Uterus (tissue), 2 donors: ENCODE measurements around the gene IRF4.

Experiments used
- POLR2A ChIP-seq, 2 donors: fragments of 450-650 bp; IDR thresholded peaks; one replicate each; pipeline ENCODE4 v1.6.1; 2016; ENCODE audit warnings: antibody characterized with exemption in 2 of 2, mild to moderate bottlenecking in 1 of 2, moderate library complexity in 1 of 2
- TF ChIP-seq, protein P1 (sequence below), 4 experiments: fragments of 200-600 bp in 2 of 4; fragments of 450-650 bp in 2 of 4; sonication (generic) in 2 of 4; IDR thresholded peaks; one replicate each; pipeline ENCODE4 v1.5.1; 2016 to 2019; ENCODE audit warnings: antibody characterized with exemption in 4 of 4, mild to moderate bottlenecking in 2 of 4, moderate library complexity in 1 of 4

DNA sequence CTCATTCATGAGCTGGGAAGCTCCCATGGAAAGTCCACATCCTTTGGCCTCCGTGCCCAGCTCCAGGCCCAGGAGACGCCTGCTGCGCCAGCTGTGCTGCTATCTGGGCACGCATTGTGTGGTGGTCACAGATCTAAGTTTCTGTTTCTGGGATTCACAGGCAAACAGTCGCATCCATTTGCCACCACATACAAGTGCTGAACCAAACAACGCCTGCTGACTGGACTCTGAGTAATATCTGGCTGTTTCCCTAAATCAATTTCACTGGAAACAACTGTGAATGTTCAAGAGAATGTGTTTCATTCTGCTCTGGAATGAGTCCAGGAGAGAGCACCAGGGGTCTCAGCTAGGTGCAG lies 45.5 kb downstream of the IRF4 start:
- TF ChIP-seq, protein P1, sequence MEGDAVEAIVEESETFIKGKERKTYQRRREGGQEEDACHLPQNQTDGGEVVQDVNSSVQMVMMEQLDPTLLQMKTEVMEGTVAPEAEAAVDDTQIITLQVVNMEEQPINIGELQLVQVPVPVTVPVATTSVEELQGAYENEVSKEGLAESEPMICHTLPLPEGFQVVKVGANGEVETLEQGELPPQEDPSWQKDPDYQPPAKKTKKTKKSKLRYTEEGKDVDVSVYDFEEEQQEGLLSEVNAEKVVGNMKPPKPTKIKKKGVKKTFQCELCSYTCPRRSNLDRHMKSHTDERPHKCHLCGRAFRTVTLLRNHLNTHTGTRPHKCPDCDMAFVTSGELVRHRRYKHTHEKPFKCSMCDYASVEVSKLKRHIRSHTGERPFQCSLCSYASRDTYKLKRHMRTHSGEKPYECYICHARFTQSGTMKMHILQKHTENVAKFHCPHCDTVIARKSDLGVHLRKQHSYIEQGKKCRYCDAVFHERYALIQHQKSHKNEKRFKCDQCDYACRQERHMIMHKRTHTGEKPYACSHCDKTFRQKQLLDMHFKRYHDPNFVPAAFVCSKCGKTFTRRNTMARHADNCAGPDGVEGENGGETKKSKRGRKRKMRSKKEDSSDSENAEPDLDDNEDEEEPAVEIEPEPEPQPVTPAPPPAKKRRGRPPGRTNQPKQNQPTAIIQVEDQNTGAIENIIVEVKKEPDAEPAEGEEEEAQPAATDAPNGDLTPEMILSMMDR (IDR thresholded peaks at IDR 0.05), result no peak
- TF ChIP-seq POLR2A (IDR thresholded peaks at IDR 0.05), result no peak
